Smooth muscle cell (in vitro differentiated cells): ENCODE measurements around the gene DIRAS1. TPM values are rescaled to one million over a fixed set of nuclear protein-coding genes. Genes with fewer than 3 reads are reported as not detected.

ENCODE experiments used
- DNase-seq: peaks from one replicate; lab custom pipeline; 2025; ENCODE audit not compliant: unreplicated experiment; lab: John Stamatoyannopoulos, UW
- H2AFZ ChIP-seq: fragments of 200-600 bp; sonication (generic); 2 replicates; pipeline ENCODE4 v1.6.0; 2016; ENCODE audit warnings: antibody characterized with exemption, low read depth, mild to moderate bottlenecking
- H3F3A ChIP-seq: fragments of 200-600 bp; sonication (generic); 2 replicates; pipeline ENCODE4 v1.6.0; 2017; ENCODE audit warnings: antibody characterized with exemption, low read depth
- H3K27ac ChIP-seq: fragments of 200-600 bp; sonication (generic); 2 replicates; pipeline ENCODE4 v1.5.1; 2016; ENCODE audit warnings: low read depth, mild to moderate bottlenecking
- H3K27me3 ChIP-seq: fragments of 200-600 bp; sonication (generic); 2 replicates; pipeline ENCODE4 v1.6.1; 2016; ENCODE audit warnings: low read depth, mild to moderate bottlenecking
- H3K36me3 ChIP-seq: fragments of 200-600 bp; sonication (generic); 2 replicates; pipeline ENCODE4 v1.5.1; 2016; ENCODE audit warnings: low read depth
- H3K4me1 ChIP-seq: fragments of 200-600 bp; sonication (generic); 2 replicates; pipeline ENCODE4 v1.5.1; 2016; ENCODE audit warnings: low read depth
- H3K4me2 ChIP-seq: fragments of 200-600 bp; sonication (generic); 2 replicates; pipeline ENCODE4 v1.6.0; 2016; ENCODE audit warnings: mild to moderate bottlenecking
- H3K4me3 ChIP-seq: fragments of 200-600 bp; sonication (generic); 2 replicates; pipeline ENCODE4 v1.5.1; 2016; ENCODE audit warnings: mild to moderate bottlenecking
- H3K79me2 ChIP-seq: fragments of 200-600 bp; sonication (generic); 2 replicates; pipeline ENCODE4 v1.6.0; 2016; ENCODE audit warnings: low read depth, mild to moderate bottlenecking
- H3K9ac ChIP-seq: fragments of 200-600 bp; sonication (generic); 2 replicates; pipeline ENCODE4 v1.6.0; 2016; ENCODE audit warnings: low read depth
- H3K9me3 ChIP-seq: fragments of 200-600 bp; sonication (generic); replicated peaks from 2 replicates; pipeline ENCODE4 v1.5.1; 2016; ENCODE audit warnings: low read depth
- H4K20me1 ChIP-seq: fragments of 200-600 bp; sonication (generic); 2 replicates; pipeline ENCODE4 v1.6.0; 2016; ENCODE audit warnings: low read depth
- CTCF ChIP-seq: fragments of 200-600 bp; sonication (generic); IDR thresholded peaks from 2 replicates; pipeline ENCODE4 v1.5.1; 2017; ENCODE audit warnings: borderline replicate concordance, mild to moderate bottlenecking, antibody characterized with exemption; ENCODE audit not compliant: insufficient read depth, poor library complexity, severe bottlenecking
- WGBS: methylation state at CpG from one replicate; pipeline ENCODE4 v1.1.7; 2016; ENCODE audit warnings: low lambda C conversion rate; 5-methylcytosine and 5-hydroxymethylcytosine counted together
- polyA plus RNA-seq: library from polyadenylated mRNA; unstranded; fragments of >200 nt; fragmentation: Nextera tagmentation; extraction: Ambion mirVana; gene quantifications from 2 replicates; pipeline ENCODE4 v1.2.1, GENCODE V29; 2016
- total RNA-seq: library from RNA; depleted of rRNA; stranded (reverse); fragments of >200 nt; gene quantifications from 2 replicates; pipeline ENCODE4 v1.2.3, GENCODE V29; 2014

Gene DIRAS1
- total and polyA plus RNA-seq, 2 experiments from 2014 or later = 6.7 to 7.2 TPM

GRCh38 chr19:2700660-2701360 is 20.4 kb downstream of the DIRAS1 start:
- Histone ChIP-seq H2AFZ (no peak overlapping the region), H3F3A (peaks cover 8% of the 10 kb centered on the region), H3K4me2 (no peak overlapping the region), H3K79me2 (no peaks in the 10 kb centered on the region), H3K36me3 (no peaks in the 10 kb centered on the region), H3K27me3 (peaks cover 9% of the 10 kb centered on the region), H3K4me3 (no peak overlapping the region), H4K20me1 (no peaks in the 10 kb centered on the region), H3K9ac (no peak overlapping the region), H3K27ac (no peak overlapping the region), H3K4me1 (no peaks in the 10 kb centered on the region), H3K9me3 (no peaks in the 10 kb centered on the region)
- 52% methylated on average over 26 of the region's 26 CpGs for WGBS
- TF ChIP-seq CTCF = no peak
- no peak for DNase-seq

- Histone ChIP-seq H2AFZ (no peak overlapping the region), H3K4me3 (no peak overlapping the region), H3K27ac (no peak overlapping the region), H3K27me3 (peaks cover 9% of the 10 kb centered on the region), H3K4me1 (no peaks in the 10 kb centered on the region), H3F3A (peaks cover 8% of the 10 kb centered on the region), H3K9me3 (no peaks in the 10 kb centered on the region), H4K20me1 (no peaks in the 10 kb centered on the region), H3K9ac (no peak overlapping the region), H3K79me2 (no peaks in the 10 kb centered on the region), H3K4me2 (no peak overlapping the region), H3K36me3 (no peaks in the 10 kb centered on the region)
- no peak for DNase-seq
- WGBS = 86% methylated on average over 15 of the region's 15 CpGs
- no peak for TF ChIP-seq CTCF
These were observed 21.6 kb downstream of the DIRAS1 start for GRCh38 chr19:2699413-2700140.

GRCh38 chr19:2694196-2694595 is 27.0 kb downstream of the DIRAS1 start:
- no peak overlapping the region for H3K27ac ChIP-seq
- H3K4me1 ChIP-seq = no peaks in the 10 kb centered on the region
- WGBS = 91% methylated on average over 5 of the region's 5 CpGs
- H3K4me3 ChIP-seq = no peak overlapping the region
- no peak overlapping the region for H2AFZ ChIP-seq
- H3F3A ChIP-seq = no peaks in the 10 kb centered on the region
- no peaks in the 10 kb centered on the region for H3K36me3 ChIP-seq
- H3K9ac ChIP-seq = no peak overlapping the region
- H3K4me2 ChIP-seq = no peak overlapping the region
- TF ChIP-seq CTCF = no peak
- no peak for DNase-seq
- no peaks in the 10 kb centered on the region for H3K79me2 ChIP-seq
- no peaks in the 10 kb centered on the region for H3K9me3 ChIP-seq
- H4K20me1 ChIP-seq = no peaks in the 10 kb centered on the region
- H3K27me3 ChIP-seq = no peaks in the 10 kb centered on the region
